ENCODE measurements around the gene AKNAD1.

Gene AKNAD1

GRCh38 chr1:108861566-108861965, 4.7 kb upstream of the AKNAD1 start:
- H3K4me3 ChIP-seq (ENCODE audit: low read depth, low read length), result no peak overlapping the region
- TF ChIP-seq MAX (IDR thresholded peaks at IDR 0.05; ENCODE audit: low read depth, low read length) (no peak), CTCF (IDR thresholded peaks at IDR 0.05; ENCODE audit: low read depth, low read length) (no peak), POLR2A (IDR thresholded peaks at IDR 0.05; ENCODE audit: extremely low read depth, insufficient read length) (no peak), MYC (IDR thresholded peaks at IDR 0.05; ENCODE audit: low read depth, low read length) (no peak)
- no peak for DNase-seq (ENCODE audit: low read depth)

- no peak for DNase-seq (ENCODE audit: low read depth)
- H3K4me3 ChIP-seq (ENCODE audit: low read depth, low read length), result no peak overlapping the region
- no peak for TF ChIP-seq POLR2A (IDR thresholded peaks at IDR 0.05; ENCODE audit: extremely low read depth, insufficient read length)
Measured at GRCh38 chr1:108860190-108860907, 3.5 kb upstream of the AKNAD1 start.

- TF ChIP-seq MAX (IDR thresholded peaks at IDR 0.05; ENCODE audit: low read depth, low read length) (no peak), MYC (IDR thresholded peaks at IDR 0.05; ENCODE audit: low read depth, low read length) (no peak), CTCF (IDR thresholded peaks at IDR 0.05; ENCODE audit: low read depth, low read length) (no peak), POLR2A (IDR thresholded peaks at IDR 0.05; ENCODE audit: extremely low read depth, insufficient read length) (no peak)
- no peak for DNase-seq (ENCODE audit: low read depth)
- no peak overlapping the region for H3K4me3 ChIP-seq (ENCODE audit: low read depth, low read length)
Measured at GRCh38 chr1:108858230-108858950, 1.5 kb upstream of the AKNAD1 start.

GRCh38 chr1:108854221-108855019, 2.5 kb downstream of the AKNAD1 start:
- no peak for TF ChIP-seq MYC (IDR thresholded peaks at IDR 0.05; ENCODE audit: low read depth, low read length)
- no peak for TF ChIP-seq MAX (IDR thresholded peaks at IDR 0.05; ENCODE audit: low read depth, low read length)
- TF ChIP-seq POLR2A (IDR thresholded peaks at IDR 0.05; ENCODE audit: extremely low read depth, insufficient read length), result no peak
- no peak for TF ChIP-seq CTCF (IDR thresholded peaks at IDR 0.05; ENCODE audit: low read depth, low read length)
- no peak for DNase-seq (ENCODE audit: low read depth)
- H3K4me3 ChIP-seq (ENCODE audit: low read depth, low read length), result no peak overlapping the region

GRCh38 chr1:108852221-108852975, 4.5 kb downstream of the AKNAD1 start:
- no peak for TF ChIP-seq MAX (IDR thresholded peaks at IDR 0.05; ENCODE audit: low read depth, low read length)
- no peak for TF ChIP-seq POLR2A (IDR thresholded peaks at IDR 0.05; ENCODE audit: extremely low read depth, insufficient read length)
- no peak for TF ChIP-seq CTCF (IDR thresholded peaks at IDR 0.05; ENCODE audit: low read depth, low read length)
- TF ChIP-seq MYC (IDR thresholded peaks at IDR 0.05; ENCODE audit: low read depth, low read length), result no peak
- DNase-seq (ENCODE audit: low read depth), result peak; percentile 58
- H3K4me3 ChIP-seq (ENCODE audit: low read depth, low read length), result peak overlapping the region; percentile 1
